Lower lobe of right lung (tissue), 2 donors: ENCODE measurements around the gene PDLIM1. TPM values are rescaled to one million over a fixed set of nuclear protein-coding genes. Genes with fewer than 3 reads are reported as not detected.

Source experiments
- ATAC-seq, 2 donors: fragments of 200-7000 bp; cut with Tn5 transposase; one replicate each; pipeline ENCODE4 v1.9.1; 2020 to 2022; ENCODE audit warnings: mild to moderate bottlenecking in 2 of 2, moderate library complexity in 2 of 2
- DNase-seq: peaks from one replicate; pipeline ENCODE4 v3.0.0-alpha.2; 2020
- H3K27ac ChIP-seq: fragments of 200-600 bp; one replicate; pipeline ENCODE4 v1.8.0; 2022
- H3K27me3 ChIP-seq: fragments of 200-600 bp; one replicate; pipeline ENCODE4 v1.8.0; 2022; ENCODE audit warnings: low read depth
- H3K36me3 ChIP-seq: fragments of 200-600 bp; one replicate; pipeline ENCODE4 v1.8.0; 2022; ENCODE audit warnings: mild to moderate bottlenecking
- H3K4me1 ChIP-seq: fragments of 200-600 bp; one replicate; pipeline ENCODE4 v1.8.0; 2022
- H3K4me3 ChIP-seq: fragments of 200-600 bp; one replicate; pipeline ENCODE4 v1.8.0; 2022; ENCODE audit warnings: mild to moderate bottlenecking
- H3K9me3 ChIP-seq: fragments of 200-600 bp; one replicate; pipeline ENCODE4 v1.8.0; 2022
- intact Hi-C: fragments of 100-400 bp; cut with DNase I; formaldehyde crosslinking; loops from one replicate; pipeline ENCODE4 v1.11.0; 2022
- total RNA-seq: library from RNA; stranded (reverse); fragmentation: NEBNext Ultra II Directional; extraction: Animal tissue kit (Norgen Biotek cat#: 25700); gene quantifications from one replicate; pipeline ENCODE4 v1.2.1, GENCODE V29; 2021
- TF ChIP-seq, protein P1 (sequence below): fragments of 200-600 bp; IDR thresholded peaks from one replicate; pipeline ENCODE4 v1.8.0; 2022; ENCODE audit warnings: antibody characterized with exemption, mild to moderate bottlenecking
- donor health status: DM: no; HTN: yes; CAD: no; lungs with severe emphysema.

Gene PDLIM1
- total RNA-seq, 1 donor from 2014 or later: 178 TPM

DNA sequence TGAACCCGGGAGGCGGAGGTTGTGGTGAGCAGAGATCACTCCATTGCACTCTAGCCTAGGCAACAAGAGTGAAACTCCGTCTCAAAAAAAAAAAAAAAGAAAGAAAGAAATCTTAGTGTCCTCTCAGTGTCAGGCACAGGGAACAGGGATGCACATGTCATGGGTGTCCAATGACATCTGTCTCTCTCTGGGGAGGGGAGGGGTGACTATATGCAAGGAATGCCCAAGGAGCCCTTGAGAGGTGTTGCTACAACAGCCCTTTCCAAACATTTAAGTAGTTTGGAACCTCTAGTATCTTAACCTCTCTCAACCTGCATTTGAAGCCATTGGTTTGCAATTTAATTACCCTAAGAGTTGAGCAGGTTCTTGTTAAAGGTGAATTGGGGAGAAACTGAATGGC lies 28.9 kb downstream of the PDLIM1 start:
- peak; percentile 33 to 37 for ATAC-seq

DNA sequence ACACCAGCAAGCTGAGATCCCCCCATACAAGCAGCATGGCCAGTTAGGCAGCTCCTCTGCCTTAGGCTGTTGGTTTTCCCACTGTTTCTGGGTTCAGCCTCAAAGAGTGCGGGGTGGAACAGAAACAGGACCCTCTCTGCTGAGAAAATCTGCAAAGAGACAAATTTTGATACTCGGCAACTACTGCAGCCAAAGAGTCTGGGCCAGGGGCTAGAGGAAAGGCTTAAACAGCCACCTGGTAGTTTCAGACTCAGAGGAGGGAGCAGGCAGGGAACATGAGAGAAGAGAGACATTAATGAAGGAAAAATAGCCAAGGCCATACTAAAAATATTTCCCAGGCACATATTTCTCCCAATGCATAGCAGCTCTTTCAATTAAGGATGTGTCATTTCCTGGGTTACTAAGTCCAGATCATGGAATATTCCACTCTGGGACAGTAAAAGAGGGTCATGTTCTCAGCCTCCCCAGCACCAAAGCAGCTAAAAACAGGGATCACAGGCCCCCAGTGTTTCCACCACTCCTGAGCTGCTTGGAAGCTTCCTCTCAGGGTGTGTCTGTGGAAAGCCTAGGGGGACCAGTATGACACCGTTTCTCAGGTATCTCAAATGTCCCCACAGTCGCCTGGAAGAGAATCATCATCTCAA lies 29.8 kb downstream of the PDLIM1 start:
- H3K36me3 ChIP-seq: peaks cover 72% of the 10 kb centered on the region
- peak overlapping the region; percentile 53 for H3K27ac ChIP-seq
- intact Hi-C loops: no loop called here

More for the DNA sequence above, 28.9 kb downstream of the PDLIM1 start:
- peaks cover 63% of the 10 kb centered on the region for H3K4me1 ChIP-seq
- TF ChIP-seq, protein P1, sequence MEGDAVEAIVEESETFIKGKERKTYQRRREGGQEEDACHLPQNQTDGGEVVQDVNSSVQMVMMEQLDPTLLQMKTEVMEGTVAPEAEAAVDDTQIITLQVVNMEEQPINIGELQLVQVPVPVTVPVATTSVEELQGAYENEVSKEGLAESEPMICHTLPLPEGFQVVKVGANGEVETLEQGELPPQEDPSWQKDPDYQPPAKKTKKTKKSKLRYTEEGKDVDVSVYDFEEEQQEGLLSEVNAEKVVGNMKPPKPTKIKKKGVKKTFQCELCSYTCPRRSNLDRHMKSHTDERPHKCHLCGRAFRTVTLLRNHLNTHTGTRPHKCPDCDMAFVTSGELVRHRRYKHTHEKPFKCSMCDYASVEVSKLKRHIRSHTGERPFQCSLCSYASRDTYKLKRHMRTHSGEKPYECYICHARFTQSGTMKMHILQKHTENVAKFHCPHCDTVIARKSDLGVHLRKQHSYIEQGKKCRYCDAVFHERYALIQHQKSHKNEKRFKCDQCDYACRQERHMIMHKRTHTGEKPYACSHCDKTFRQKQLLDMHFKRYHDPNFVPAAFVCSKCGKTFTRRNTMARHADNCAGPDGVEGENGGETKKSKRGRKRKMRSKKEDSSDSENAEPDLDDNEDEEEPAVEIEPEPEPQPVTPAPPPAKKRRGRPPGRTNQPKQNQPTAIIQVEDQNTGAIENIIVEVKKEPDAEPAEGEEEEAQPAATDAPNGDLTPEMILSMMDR: no peak
- no peak for DNase-seq
- peaks cover 72% of the 10 kb centered on the region for H3K36me3 ChIP-seq
- peak overlapping the region; percentile 53 for H3K27ac ChIP-seq
- no peak overlapping the region for H3K4me3 ChIP-seq
- no peaks in the 10 kb centered on the region for H3K9me3 ChIP-seq
- intact Hi-C loops: no loop called here
- no peaks in the 10 kb centered on the region for H3K27me3 ChIP-seq

DNA sequence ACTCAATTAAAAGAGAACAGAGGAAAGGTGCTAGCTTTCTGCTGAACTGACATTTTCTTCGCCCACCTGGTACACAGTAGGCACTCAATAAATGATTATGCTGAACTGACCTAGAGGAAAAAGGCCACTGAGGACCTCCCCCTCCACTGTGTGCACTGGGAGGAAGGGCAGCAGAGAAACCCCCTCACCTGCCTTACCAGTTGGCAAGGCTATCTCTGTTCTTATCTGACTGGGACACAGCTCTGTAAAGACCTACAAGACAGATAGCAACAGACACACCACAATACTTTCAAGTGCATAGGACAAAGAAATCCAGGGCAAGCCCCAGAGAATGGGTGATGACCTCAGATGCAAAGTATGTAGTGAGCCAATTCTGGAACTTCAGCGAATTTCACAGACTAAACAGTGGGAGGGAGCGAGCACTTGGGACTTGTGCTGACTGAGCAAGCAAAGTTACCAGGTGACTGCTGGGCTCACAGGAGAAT lies 30.4 kb downstream of the PDLIM1 start:
- intact Hi-C loops: no loop called here
- Histone ChIP-seq H3K27ac (peak overlapping the region; percentile 53), H3K9me3 (no peaks in the 10 kb centered on the region), H3K4me3 (no peak overlapping the region), H3K27me3 (no peaks in the 10 kb centered on the region), H3K36me3 (peaks cover 72% of the 10 kb centered on the region), H3K4me1 (peaks cover 48% of the 10 kb centered on the region)
- DNase-seq (no peak), ATAC-seq (peak; percentile 68 to 73)
- TF ChIP-seq, protein P1: no peak

More for the DNA sequence above, 29.8 kb downstream of the PDLIM1 start:
- Histone ChIP-seq H3K4me3 (no peak overlapping the region), H3K9me3 (no peaks in the 10 kb centered on the region), H3K4me1 (peaks cover 54% of the 10 kb centered on the region), H3K27me3 (no peaks in the 10 kb centered on the region)
- ATAC-seq: no peak
- no peak for DNase-seq
- TF ChIP-seq, protein P1: no peak

DNA sequence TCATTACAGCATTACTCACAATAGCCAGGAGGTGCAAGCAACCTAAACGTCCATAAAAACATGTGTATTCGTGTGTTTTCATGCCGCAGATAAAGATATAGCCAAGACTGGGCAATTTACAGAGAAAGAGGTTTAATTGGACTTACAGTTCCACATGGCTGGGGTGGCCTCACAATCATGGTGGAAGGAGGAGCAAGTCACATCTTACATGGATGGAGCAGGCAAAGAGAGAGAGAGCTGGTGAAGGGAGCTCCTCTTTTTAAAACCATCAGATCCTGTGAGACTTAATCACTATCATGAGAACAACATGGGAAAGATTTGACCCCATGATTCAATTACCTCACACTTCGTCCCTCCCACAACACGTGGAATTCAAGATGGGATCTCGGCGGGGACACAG lies 33.0 kb downstream of the PDLIM1 start:
- TF ChIP-seq, protein P1: no peak
- Histone ChIP-seq H3K4me3 (no peak overlapping the region), H3K4me1 (peaks cover 25% of the 10 kb centered on the region), H3K27ac (no peak overlapping the region), H3K27me3 (no peaks in the 10 kb centered on the region), H3K9me3 (no peaks in the 10 kb centered on the region), H3K36me3 (peaks cover 51% of the 10 kb centered on the region)
- ATAC-seq (no peak), DNase-seq (no peak)
- intact Hi-C loops: no loop called here

DNA sequence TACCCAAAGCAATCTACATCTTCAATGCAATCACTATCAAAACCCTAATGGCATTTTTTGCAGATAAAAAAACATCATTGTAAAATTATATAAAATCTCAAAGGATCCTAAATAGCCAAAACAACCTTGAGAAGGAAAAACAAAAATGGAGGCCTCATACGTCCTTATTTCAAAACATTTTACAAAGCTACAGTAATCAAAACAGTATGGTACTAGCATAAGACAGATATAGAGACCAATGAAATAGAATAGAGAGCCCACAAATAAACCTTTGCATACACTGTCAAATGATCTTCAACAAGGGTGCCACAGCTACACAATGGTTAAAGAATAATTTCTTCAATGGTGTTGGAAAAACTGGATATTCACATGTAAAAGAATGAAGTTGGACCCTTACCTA lies 34.5 kb downstream of the PDLIM1 start:
- TF ChIP-seq, protein P1: no peak
- peaks cover 40% of the 10 kb centered on the region for H3K36me3 ChIP-seq

More for the DNA sequence above, 34.5 kb downstream of the PDLIM1 start:
- H3K27me3 ChIP-seq: no peaks in the 10 kb centered on the region
- no peak for DNase-seq
- H3K4me3 ChIP-seq: no peak overlapping the region
- peaks cover 11% of the 10 kb centered on the region for H3K4me1 ChIP-seq
- ATAC-seq: no peak
- intact Hi-C loops: no loop called here
- no peaks in the 10 kb centered on the region for H3K9me3 ChIP-seq
- H3K27ac ChIP-seq: no peak overlapping the region
